ENCODE data around the gene CDC6. TPM values are rescaled to one million over a fixed set of nuclear protein-coding genes. Genes with fewer than 3 reads are reported as not detected.

The CDC6 gene
- total RNA-seq, 1 donor from 2014 or later: 65.3 TPM

- no peak overlapping the region for H3K4me3 ChIP-seq
- no peaks in the 10 kb centered on the region for H3K79me2 ChIP-seq (ENCODE audit: low read depth)
- DNase-seq (ENCODE audit: low spot score): no peak
- H3K4me2 ChIP-seq: no peak overlapping the region
- H3K27ac ChIP-seq: no peak overlapping the region
- H3F3A ChIP-seq (ENCODE audit: low read depth): peaks cover 21% of the 10 kb centered on the region
- no peak for TF ChIP-seq EZH2phosphoT487 (IDR thresholded peaks at IDR 0.05)
- no peak for TF ChIP-seq CTCF (IDR thresholded peaks at IDR 0.05)
- no peak for TF ChIP-seq EZH2 (IDR thresholded peaks at IDR 0.05)
- no peak overlapping the region for H3K9ac ChIP-seq
- H3K4me1 ChIP-seq: peaks cover 69% of the 10 kb centered on the region
- H4K20me1 ChIP-seq (ENCODE audit: low read depth): peaks cover 71% of the 10 kb centered on the region
- H3K9me3 ChIP-seq (ENCODE audit: low read depth): no peaks in the 10 kb centered on the region
- H3K27ac Mint-ChIP-seq: peak overlapping the region; percentile 98
- H3K27me3 ChIP-seq: peaks cover 29% of the 10 kb centered on the region
- no peaks in the 10 kb centered on the region for H3K36me3 ChIP-seq
- peaks cover 78% of the 10 kb centered on the region for H3K4me1 Mint-ChIP-seq
- peak overlapping the region; percentile 66 for H3K4me3 Mint-ChIP-seq
- H3K27me3 Mint-ChIP-seq (ENCODE audit: insufficient read depth, low read depth): peaks cover 4% of the 10 kb centered on the region
- H3K9me3 Mint-ChIP-seq: no peaks in the 10 kb centered on the region
- peaks cover 12% of the 10 kb centered on the region for H3K36me3 Mint-ChIP-seq
- no peak overlapping the region for H2AFZ ChIP-seq (replicated peaks)
These were observed 61.1 kb downstream of the CDC6 start for GRCh38 chr17:40348562-40349476.

GRCh38 chr17:40349477-40349894 lies 61.8 kb downstream of the CDC6 start:
- Histone ChIP-seq H3F3A (ENCODE audit: low read depth) (peaks cover 16% of the 10 kb centered on the region), H3K9ac (no peak overlapping the region), H3K27me3 (peaks cover 22% of the 10 kb centered on the region), H3K4me1 (peaks cover 64% of the 10 kb centered on the region), H4K20me1 (ENCODE audit: low read depth) (peaks cover 64% of the 10 kb centered on the region), H3K79me2 (ENCODE audit: low read depth) (no peaks in the 10 kb centered on the region), H3K9me3 (ENCODE audit: low read depth) (no peaks in the 10 kb centered on the region), H3K4me2 (no peak overlapping the region), H3K36me3 (no peaks in the 10 kb centered on the region), H3K4me3 (no peak overlapping the region), H3K27ac (no peak overlapping the region), H2AFZ (replicated peaks) (no peak overlapping the region)
- Mint-ChIP-seq H3K27ac (peak overlapping the region; percentile 98), H3K27me3 (ENCODE audit: insufficient read depth, low read depth) (no peaks in the 10 kb centered on the region), H3K4me1 (peaks cover 71% of the 10 kb centered on the region), H3K36me3 (peaks cover 12% of the 10 kb centered on the region), H3K9me3 (no peaks in the 10 kb centered on the region), H3K4me3 (peak overlapping the region; percentile 28)
- no peak for TF ChIP-seq EZH2 (IDR thresholded peaks at IDR 0.05)
- TF ChIP-seq CTCF (IDR thresholded peaks at IDR 0.05): no peak
- no peak for TF ChIP-seq EZH2phosphoT487 (IDR thresholded peaks at IDR 0.05)
- no peak for DNase-seq (ENCODE audit: low spot score)

- Histone ChIP-seq H4K20me1 (ENCODE audit: low read depth) (peaks cover 58% of the 10 kb centered on the region), H3K9me3 (ENCODE audit: low read depth) (no peaks in the 10 kb centered on the region), H3K27me3 (peaks cover 16% of the 10 kb centered on the region), H3F3A (ENCODE audit: low read depth) (peaks cover 13% of the 10 kb centered on the region), H3K4me2 (peak overlapping the region; percentile 76), H3K4me1 (peaks cover 58% of the 10 kb centered on the region), H3K36me3 (no peaks in the 10 kb centered on the region), H2AFZ (replicated peaks) (no peak overlapping the region), H3K79me2 (ENCODE audit: low read depth) (no peaks in the 10 kb centered on the region), H3K27ac (no peak overlapping the region), H3K9ac (no peak overlapping the region), H3K4me3 (peak overlapping the region; percentile 22)
- H3K4me1 Mint-ChIP-seq: peaks cover 69% of the 10 kb centered on the region
- peak; percentile 90 for DNase-seq (ENCODE audit: low spot score)
- peak overlapping the region; percentile 98 for H3K27ac Mint-ChIP-seq
- H3K4me3 Mint-ChIP-seq: peak overlapping the region; percentile 77
- no peaks in the 10 kb centered on the region for H3K27me3 Mint-ChIP-seq (ENCODE audit: insufficient read depth, low read depth)
- TF ChIP-seq CTCF (IDR thresholded peaks at IDR 0.05) (no peak), EZH2phosphoT487 (IDR thresholded peaks at IDR 0.05) (no peak), EZH2 (IDR thresholded peaks at IDR 0.05) (no peak)
- no peaks in the 10 kb centered on the region for H3K9me3 Mint-ChIP-seq
- peaks cover 12% of the 10 kb centered on the region for H3K36me3 Mint-ChIP-seq
These were observed 62.4 kb downstream of the CDC6 start for GRCh38 chr17:40349895-40350688.
